K562 (cell line): ENCODE measurements around the gene RNF222. TPM values are rescaled to one million over a fixed set of nuclear protein-coding genes. Genes with fewer than 3 reads are reported as not detected.

Experiments
- ATAC-seq: fragments of 200-7000 bp; cut with Tn5 transposase; 3 replicates; pipeline ENCODE4 v1.9.1; 2020; ENCODE audit warnings: moderate library complexity
- BruUV-seq: library from RNA; stranded (reverse); fragments of 400-500 nt; replicated peaks from 2 replicates; lab custom pipeline; 2021; lab: Mats Ljungman, UMichigan
- CTCF ChIA-PET: fragments of 300-600 bp; formaldehyde crosslinking; extraction: SDS; loops from one replicate; lab custom pipeline; 2021; ENCODE audit warnings: low intra/inter-chr PET ratio; lab: Yijun Ruan, JAX
- POLR2A ChIA-PET: fragments of 300-600, 350-650 bp; sonication (Branson Sonifier 250); formaldehyde crosslinking; extraction: SDS; loops from one replicate; lab custom pipeline; 2021; ENCODE audit warnings: antibody characterized with exemption, inconsistent platforms; lab: Yijun Ruan, JAX
- DNase-seq, 4 experiments: peaks; one replicate each; pipeline versions ENCODE4 v3.0.0 to v3.0.0-alpha.2; 2011 to 2018; ENCODE audit warnings: low spot score in 3 of 4, mixed read lengths in 3 of 4; ENCODE audit errors: extremely low read depth in 1 of 4
- FAIRE-seq: peaks from 2 replicates; lab custom pipeline; 2011; peaks lifted over from hg19 to GRCh38; lab: Jason Lieb, UNC
- H2AFZ ChIP-seq: 2 replicates; pipeline ENCODE4 v1.6.0; 2011; ENCODE audit warnings: low read depth, low read length, control low read depth, inconsistent platforms
- H3K27ac ChIP-seq: fragments of 200-600 bp; 3 replicates; pipeline ENCODE4 v1.8.0; 2011; ENCODE audit warnings: low read depth, mild to moderate bottlenecking, control low read depth, inconsistent platforms, low read length, moderate library complexity, mixed read lengths; ENCODE audit errors: extremely low read depth
- H3K27me3 ChIP-seq, 2 experiments: fragments of 300-600 bp in 1 of 2; 2 replicates in 1 of 2; 3 replicates in 1 of 2; pipeline versions ENCODE4 v1.6.0 to v1.8.0; 2011; ENCODE audit warnings: inconsistent platforms in 2 of 2, low read length in 2 of 2, mild to moderate bottlenecking in 1 of 2, mixed read lengths in 1 of 2, moderate library complexity in 1 of 2; ENCODE audit not compliant: control insufficient read depth in 2 of 2, insufficient read depth in 2 of 2
- H3K36me3 ChIP-seq: fragments of 300-600 bp; 3 replicates; pipeline ENCODE4 v1.8.0; 2011; ENCODE audit warnings: mild to moderate bottlenecking, low read length, inconsistent platforms; ENCODE audit not compliant: control insufficient read depth, insufficient read depth
- H3K4me1 ChIP-seq, 2 experiments: fragments of 200-600 bp in 1 of 2; replicated peaks in 1 of 2; 2 replicates in 1 of 2; 3 replicates in 1 of 2; pipeline versions ENCODE4 v1.5.1 to v1.8.0; 2011; ENCODE audit warnings: inconsistent platforms in 2 of 2, low read length in 2 of 2, mild to moderate bottlenecking in 1 of 2, mixed read lengths in 1 of 2, moderate library complexity in 1 of 2; ENCODE audit not compliant: control insufficient read depth in 2 of 2, insufficient read depth in 2 of 2
- H3K4me2 ChIP-seq: 2 replicates; pipeline ENCODE4 v1.6.1; 2011; ENCODE audit warnings: low read length, control low read depth, inconsistent platforms, mixed read lengths; ENCODE audit not compliant: insufficient read depth
- H3K4me3 ChIP-seq: fragments of 200-600 bp; sonication (generic), shearing (Covaris generic); 2 replicates; pipeline ENCODE4 v1.5.1; 2016; ENCODE audit warnings: control low read depth, inconsistent platforms
- H3K79me2 ChIP-seq: fragments of 200-600 bp; 3 replicates; pipeline ENCODE4 v1.8.0; 2011; ENCODE audit warnings: low read length, inconsistent platforms; ENCODE audit not compliant: control insufficient read depth, insufficient read depth
- H3K9ac ChIP-seq, 2 experiments: 2 replicates each; pipeline versions ENCODE4 v1.6.0 to v1.6.1; 2011; ENCODE audit warnings: low read depth in 2 of 2, low read length in 2 of 2, control low read depth in 1 of 2, inconsistent platforms in 1 of 2, mild to moderate bottlenecking in 1 of 2, mixed read lengths in 1 of 2; ENCODE audit not compliant: insufficient read depth in 1 of 2
- H3K9me1 ChIP-seq: one replicate; pipeline ENCODE4 v1.6.0; 2011; ENCODE audit warnings: inconsistent platforms, mild to moderate bottlenecking, low read length, moderate library complexity; ENCODE audit not compliant: control insufficient read depth, insufficient read depth
- H3K9me3 ChIP-seq: replicated peaks from 2 replicates; pipeline ENCODE4 v1.5.1; 2011; ENCODE audit warnings: low read depth, low read length, inconsistent platforms; ENCODE audit not compliant: control insufficient read depth, insufficient read depth
- H4K20me1 ChIP-seq: replicated peaks from 2 replicates; pipeline ENCODE4 v1.6.1; 2011; ENCODE audit warnings: low read length, inconsistent platforms, mixed read lengths; ENCODE audit not compliant: control insufficient read depth, insufficient read depth
- ATF1 ChIP-seq, 2 experiments: fragments of 450-650 bp in 1 of 2; IDR thresholded peaks; 2 replicates each; pipeline ENCODE4 v1.6.1; 2016; ENCODE audit warnings: missing compliant biosample characterization in 1 of 2, missing genetic modification characterization in 1 of 2
- BCL6 ChIP-seq: fragments of 250-450 bp; sonication (Bioruptor Pico); IDR thresholded peaks from 2 replicates; pipeline ENCODE4 v1.4.0; 2020
- HNRNPH1 ChIP-seq: fragments of 200-400 bp; formaldehyde crosslinking; optimal IDR thresholded peaks from 2 replicates; pipeline ENCODE3; 2017; ENCODE audit warnings: low read depth, mild to moderate bottlenecking, low read length, moderate library complexity
- MAFG ChIP-seq: fragments of 450-650 bp; conservative IDR thresholded peaks from 2 replicates; pipeline ENCODE4 v1.6.1; 2016; ENCODE audit warnings: missing genetic modification characterization, missing compliant biosample characterization
- NFE2L1 ChIP-seq: fragments of 450-650 bp; IDR thresholded peaks from 2 replicates; pipeline ENCODE4 v1.6.1; 2016; ENCODE audit warnings: missing genetic modification characterization, low read depth, mild to moderate bottlenecking, missing compliant biosample characterization, moderate library complexity, borderline replicate concordance
- PURB ChIP-seq: sonication (generic); formaldehyde crosslinking; IDR thresholded peaks from 2 replicates; pipeline ENCODE4 v1.9.0; 2021; ENCODE audit warnings: low read depth, mild to moderate bottlenecking, missing genetic modification reagents
- SETDB1 ChIP-seq: IDR thresholded peaks from one replicate; pipeline ENCODE4 v1.6.1; 2012; ENCODE audit warnings: low read length, control low read depth, inconsistent platforms
- SIX5 ChIP-seq, 2 experiments: IDR thresholded peaks; 2 replicates each; pipeline ENCODE4 v1.6.1; 2011; ENCODE audit warnings: low read length in 2 of 2, borderline replicate concordance in 1 of 2, low read depth in 1 of 2, mild to moderate bottlenecking in 1 of 2, moderate library complexity in 1 of 2; ENCODE audit not compliant: insufficient read depth in 1 of 2
- SMAD1 ChIP-seq: fragments of 150-350 bp; IDR thresholded peaks from 2 replicates; pipeline ENCODE4 v1.6.1; 2014; ENCODE audit warnings: low read length, low read depth; ENCODE audit not compliant: partially characterized antibody
- SRSF9 ChIP-seq: fragments of 200-400 bp; formaldehyde crosslinking; IDR thresholded peaks from 2 replicates; pipeline ENCODE4 v1.6.1; 2017; ENCODE audit warnings: low read depth, low read length, borderline replicate concordance
- STAG1 ChIP-seq: sonication (generic); formaldehyde crosslinking; IDR thresholded peaks from 2 replicates; pipeline ENCODE4 v1.5.0; 2020; ENCODE audit warnings: missing genetic modification reagents, borderline replicate concordance
- STAT5A ChIP-seq: IDR thresholded peaks from 2 replicates; pipeline ENCODE4 v1.6.1; 2012; ENCODE audit warnings: low read length, inconsistent platforms, borderline replicate concordance
- SUPT5H ChIP-seq: fragments of 450-650 bp; IDR thresholded peaks from 2 replicates; pipeline ENCODE4 v1.6.1; 2016
- TCF7L2 ChIP-seq: fragments of 150-350 bp; IDR thresholded peaks from 2 replicates; pipeline ENCODE4 v1.6.1; 2016; ENCODE audit warnings: low read depth, mild to moderate bottlenecking, low read length, moderate library complexity
- ZBTB1 ChIP-seq: sonication (generic); formaldehyde crosslinking; IDR thresholded peaks from 2 replicates; pipeline ENCODE4 v1.8.1; 2023; ENCODE audit warnings: missing genetic modification reagents, low read depth, mild to moderate bottlenecking, borderline replicate concordance
- ZNF311 ChIP-seq: fragments of 250-450 bp; sonication (Bioruptor Pico); IDR thresholded peaks from 2 replicates; pipeline ENCODE4 v1.4.0; 2020; ENCODE audit warnings: mild to moderate bottlenecking, moderate library complexity
- ZNF431 ChIP-seq: sonication (generic); formaldehyde crosslinking; IDR thresholded peaks from 2 replicates; pipeline ENCODE4 v1.8.0; 2022; ENCODE audit warnings: mild to moderate bottlenecking, missing genetic modification reagents
- ZNF707 ChIP-seq: fragments of 250-450 bp; sonication (Bioruptor Pico); conservative IDR thresholded peaks from 2 replicates; pipeline ENCODE4 v1.8.0; 2022; ENCODE audit warnings: inconsistent platforms, mild to moderate bottlenecking, moderate library complexity
- ZNF780A ChIP-seq: fragments of 250-450 bp; sonication (Bioruptor Pico); IDR thresholded peaks from 2 replicates; pipeline ENCODE4 v1.5.0; 2021; ENCODE audit warnings: mild to moderate bottlenecking
- WGBS: fragments of 100-300 bp; shearing (Covaris generic); methylation state at CpG from one replicate; pipeline ENCODE4 v1.1.6; 2016; ENCODE audit warnings: low coverage, mixed read lengths; ENCODE audit not compliant: insufficient coverage; ENCODE audit errors: missing lambda C conversion rate; 5-methylcytosine and 5-hydroxymethylcytosine counted together
- in situ Hi-C: fragments of 300-500 bp; cut with MboI; formaldehyde crosslinking; loops from 4 replicates; pipeline ENCODE4 v1.15.0; 2018; ENCODE audit warnings: inconsistent platforms, mixed read lengths
- intact Hi-C: fragments of 100-400 bp; cut with micrococcal nuclease; formaldehyde crosslinking; loops from 2 replicates; pipeline ENCODE4 v1.14.2; 2022
- polyA plus RNA-seq, 8 experiments: library from polyadenylated mRNA; depleted of rRNA in 4 of 8; stranded (reverse) in 5 of 8; unstranded in 3 of 8; fragments of >200 nt; fragmentation: Nextera tagmentation in 2 of 8; fragmentation: Illumina TruSeq in 1 of 8; extraction: Ambion mirVana in 2 of 8; extraction: Trizol in 1 of 8; gene quantifications; 2 replicates each; pipeline versions ENCODE4 v1.2.1 to v1.2.3, GENCODE V29; 2011 to 2014; ENCODE audit warnings: inconsistent platforms in 1 of 8, missing spikeins in 1 of 8
- total RNA-seq, 7 experiments: library from RNA; depleted of rRNA in 6 of 7; stranded (reverse); fragments of >200 nt in 6 of 7; fragmentation: Illumina TruSeq in 2 of 7; extraction: Trizol in 2 of 7; gene quantifications; 2 replicates each; pipeline versions ENCODE4 v1.2.1 to v1.2.3, GENCODE V29; 2011 to 2021; ENCODE audit warnings: low replicate concordance in 1 of 7
- TF ChIP-seq, protein P1 (sequence below): fragments of 450-650 bp; IDR thresholded peaks from 2 replicates; pipeline ENCODE4 v1.7.1; 2018; ENCODE audit warnings: mild to moderate bottlenecking, low read depth; ENCODE audit not compliant: partially characterized antibody

RNF222 gene
- total and polyA plus RNA-seq, 9 of the 15 experiments (the other 6 are each of a cell fraction or from before 2014, with no cell fraction given): not detected

DNA sequence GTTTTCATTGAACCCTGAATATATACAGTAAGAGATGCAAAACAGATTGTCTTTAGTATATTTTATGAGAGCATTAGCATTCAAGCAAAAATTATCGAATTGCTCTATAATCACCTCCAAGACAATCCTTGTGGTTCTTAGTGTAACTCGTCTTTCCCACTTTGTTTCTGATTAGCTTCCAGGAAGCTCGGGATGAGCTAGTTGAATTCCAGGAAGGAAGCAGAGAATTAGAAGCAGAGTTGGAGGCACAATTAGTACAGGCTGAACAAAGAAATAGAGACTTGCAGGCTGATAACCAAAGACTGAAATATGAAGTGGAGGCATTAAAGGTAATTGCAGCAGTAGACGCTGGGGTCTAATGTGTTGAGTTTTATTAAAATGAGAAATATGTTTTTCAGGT, 47.9 kb upstream of the RNF222 start:
- FAIRE-seq (no peak), ATAC-seq (no peak), DNase-seq (no peak)
- Histone ChIP-seq H3K27ac (no peak overlapping the region), H3K9me1 (no peaks in the 10 kb centered on the region), H3K9ac (no peak overlapping the region), H4K20me1 (no peaks in the 10 kb centered on the region), H3K9me3 (no peaks in the 10 kb centered on the region), H3K4me1 (no peaks in the 10 kb centered on the region; a peak in 3 of 5 replicates), H3K79me2 (peaks cover 26% of the 10 kb centered on the region), H3K4me2 (no peak overlapping the region), H3K27me3 (no peaks in the 10 kb centered on the region), H3K36me3 (peaks cover 57% of the 10 kb centered on the region), H2AFZ (no peak overlapping the region), H3K4me3 (no peak overlapping the region)
- POLR2A ChIA-PET: interaction anchor here (1.4 to 1.5 kb wide), 2 partner anchors 8 to 10 kb away, joined by 4 to 6 read pairs; partner anchors contain the start of gene NDEL1
- in situ Hi-C loops: no loop called here
- intact Hi-C loops: no loop called here
- BruUV-seq: no TSS peak
- 68% methylated on average over 4 of the region's 4 CpGs for WGBS
- CTCF ChIA-PET: interaction anchor here (0.6 kb wide), 1 partner anchor 51 kb away, joined by 3 read pairs; no protein-coding TSS in a partner anchor
- no peak for TF ChIP-seq SETDB1
- TF ChIP-seq MAFG (tag): no peak
- TF ChIP-seq PURB (CRISPR knock-in tag): no peak
- no peak for TF ChIP-seq BCL6 (CRISPR knock-in tag)
- TF ChIP-seq SMAD1: no peak
- no peak for TF ChIP-seq SUPT5H
- no peak for TF ChIP-seq ZNF707 (CRISPR knock-in tag)
- no peak for TF ChIP-seq ZNF431 (CRISPR knock-in tag)
- no peak for TF ChIP-seq NFE2L1 (tag)
- TF ChIP-seq STAT5A: no peak
- no peak for TF ChIP-seq ZNF311
- no peak for TF ChIP-seq ZNF780A
- TF ChIP-seq, protein P1, sequence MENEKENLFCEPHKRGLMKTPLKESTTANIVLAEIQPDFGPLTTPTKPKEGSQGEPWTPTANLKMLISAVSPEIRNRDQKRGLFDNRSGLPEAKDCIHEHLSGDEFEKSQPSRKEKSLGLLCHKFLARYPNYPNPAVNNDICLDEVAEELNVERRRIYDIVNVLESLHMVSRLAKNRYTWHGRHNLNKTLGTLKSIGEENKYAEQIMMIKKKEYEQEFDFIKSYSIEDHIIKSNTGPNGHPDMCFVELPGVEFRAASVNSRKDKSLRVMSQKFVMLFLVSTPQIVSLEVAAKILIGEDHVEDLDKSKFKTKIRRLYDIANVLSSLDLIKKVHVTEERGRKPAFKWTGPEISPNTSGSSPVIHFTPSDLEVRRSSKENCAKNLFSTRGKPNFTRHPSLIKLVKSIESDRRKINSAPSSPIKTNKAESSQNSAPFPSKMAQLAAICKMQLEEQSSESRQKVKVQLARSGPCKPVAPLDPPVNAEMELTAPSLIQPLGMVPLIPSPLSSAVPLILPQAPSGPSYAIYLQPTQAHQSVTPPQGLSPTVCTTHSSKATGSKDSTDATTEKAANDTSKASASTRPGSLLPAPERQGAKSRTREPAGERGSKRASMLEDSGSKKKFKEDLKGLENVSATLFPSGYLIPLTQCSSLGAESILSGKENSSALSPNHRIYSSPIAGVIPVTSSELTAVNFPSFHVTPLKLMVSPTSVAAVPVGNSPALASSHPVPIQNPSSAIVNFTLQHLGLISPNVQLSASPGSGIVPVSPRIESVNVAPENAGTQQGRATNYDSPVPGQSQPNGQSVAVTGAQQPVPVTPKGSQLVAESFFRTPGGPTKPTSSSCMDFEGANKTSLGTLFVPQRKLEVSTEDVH: no peak
- no peak for TF ChIP-seq ATF1 (CRISPR knock-in tag; IDR thresholded peaks at IDR 0.05)
- no peak for TF ChIP-seq ATF1 (tag; IDR thresholded peaks at IDR 0.05)
- TF ChIP-seq TCF7L2: no peak
- no peak for TF ChIP-seq STAG1
- no peak for TF ChIP-seq SRSF9
- no peak for TF ChIP-seq SIX5 (IDR thresholded peaks at IDR 0.05; ENCODE audit: borderline replicate concordance in 1 of 2, insufficient read depth in 1 of 2, low read depth in 1 of 2, low read length in 2 of 2)
- TF ChIP-seq HNRNPH1: no peak
- TF ChIP-seq ZBTB1 (CRISPR knock-in tag): no peak
